Measurements from ENCODE around the gene TRIM36.
A peak's percentile ranks its signal among the peaks of the same experiment; 100 is the strongest.

The TRIM36 gene

DNA sequence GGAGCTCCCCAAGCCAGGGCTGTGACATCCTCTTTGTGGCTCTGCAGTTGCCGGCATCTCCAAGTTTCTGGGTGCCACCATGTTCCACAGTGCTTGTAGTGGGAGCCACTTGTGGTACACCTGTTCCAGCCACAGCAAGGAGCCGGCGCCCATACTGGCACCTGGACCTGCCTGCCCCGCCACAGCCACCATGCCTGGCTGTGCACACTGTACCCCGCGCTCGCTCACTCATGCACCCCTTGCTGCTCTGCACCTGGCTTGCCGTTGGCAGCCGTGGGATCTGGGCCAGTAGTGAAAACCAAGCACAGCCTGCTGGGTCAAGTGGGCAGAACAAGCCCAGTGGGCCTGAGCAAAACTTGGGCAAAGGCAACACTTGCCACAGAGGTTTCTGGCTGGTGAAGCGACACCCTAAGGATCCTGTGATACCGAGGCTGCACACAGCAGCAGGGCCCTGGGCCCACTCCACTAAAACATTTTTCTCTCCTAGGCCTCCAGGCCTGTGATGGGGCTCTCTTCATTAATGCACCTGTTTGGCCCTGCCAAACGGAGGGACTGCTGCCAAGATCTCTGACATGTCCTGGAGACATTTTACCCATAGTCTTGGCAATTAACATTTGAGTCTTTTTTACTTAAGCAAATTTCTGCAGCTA, 2.8 kb downstream of the TRIM36 start:
- DNase-seq, result no peak

- no peak for DNase-seq
Observed at GRCh38 chr5:115165790-115166189, 3.9 kb downstream of the TRIM36 start.

GRCh38 chr5:115160975-115161475, 8.7 kb downstream of the TRIM36 start:
- DNase-seq, result no peak

GRCh38 chr5:115151208-115151805, 18.4 kb downstream of the TRIM36 start:
- no peak for DNase-seq

DNA sequence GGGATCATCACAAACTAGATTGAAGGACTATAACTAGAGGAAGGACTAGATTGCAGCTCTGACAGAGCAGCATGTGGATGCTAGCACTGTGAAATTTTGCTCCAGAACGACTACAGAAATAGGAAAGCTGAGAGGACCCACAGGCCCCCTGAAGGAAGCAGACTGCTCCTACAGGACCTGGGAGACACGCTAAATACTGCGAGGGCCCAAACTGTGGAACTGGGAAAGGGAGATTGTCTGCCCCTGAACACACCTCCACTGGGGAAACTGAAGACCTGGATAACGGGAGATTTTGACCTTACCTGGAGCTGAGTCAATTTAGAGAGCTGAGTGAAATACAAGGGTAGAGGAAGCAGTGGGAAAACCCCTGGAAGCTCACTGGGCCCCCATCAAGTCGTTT, 19.2 kb downstream of the TRIM36 start:
- DNase-seq, result no peak

DNA sequence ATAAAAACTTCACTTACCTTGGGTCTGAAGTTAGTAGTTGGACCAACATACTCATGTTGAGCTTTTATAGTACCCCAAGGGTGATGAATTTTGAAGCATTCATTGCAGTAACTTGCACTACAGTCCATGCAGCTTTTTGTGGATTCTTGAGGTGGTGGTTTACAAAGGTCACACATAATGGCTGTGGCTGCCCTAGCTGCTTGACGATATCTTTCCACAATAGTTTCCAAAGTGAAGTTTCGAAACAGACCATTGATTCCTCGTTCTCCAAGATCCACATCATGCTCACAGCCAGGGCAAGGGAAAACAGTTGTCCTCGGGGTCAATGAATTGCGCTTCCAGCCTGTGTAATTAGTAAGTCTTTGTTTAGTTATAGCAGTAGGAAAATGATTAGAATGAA, 22.7 kb downstream of the TRIM36 start:
- no peak for DNase-seq

DNA sequence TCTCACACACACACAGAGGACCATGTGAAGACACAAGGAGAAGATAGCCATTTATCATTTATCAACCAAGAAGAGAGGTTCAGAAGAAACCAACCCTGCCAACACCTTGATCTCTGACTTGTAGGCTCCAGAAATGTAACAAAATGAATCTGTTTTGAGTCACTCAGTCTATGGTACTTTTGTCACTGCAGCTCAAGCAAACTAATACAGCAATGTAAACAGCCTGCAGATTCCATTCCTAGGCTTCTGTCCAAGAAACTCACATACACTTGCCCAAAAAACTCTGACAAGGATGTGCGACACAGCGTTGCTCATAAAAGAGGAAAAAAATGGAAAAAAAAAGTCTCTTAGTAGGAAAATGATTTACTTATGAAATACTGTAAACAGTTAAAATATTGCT, 33.4 kb downstream of the TRIM36 start:
- DNase-seq, result no peak

DNA sequence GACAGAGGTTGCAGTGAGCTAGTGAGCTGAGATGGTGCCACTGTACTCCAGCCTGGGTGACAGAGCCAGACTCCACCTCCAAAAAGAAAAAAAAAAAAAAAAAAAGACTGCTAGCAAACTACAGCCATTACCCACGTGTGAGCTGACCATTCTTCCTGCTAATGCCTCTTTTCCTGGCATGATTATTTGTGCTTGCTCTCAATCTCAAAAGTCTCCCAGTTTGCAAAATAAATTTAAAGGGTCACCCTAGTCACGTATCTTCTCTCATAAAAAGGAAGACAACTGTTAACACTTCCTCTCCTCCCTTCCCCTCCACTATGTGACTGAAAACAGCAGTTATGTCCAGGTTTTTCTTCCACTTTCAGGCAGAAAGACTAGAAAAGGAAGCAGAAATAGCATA, 37.2 kb downstream of the TRIM36 start:
- DNase-seq, result no peak

GRCh38 chr5:115126303-115126702, 43.4 kb downstream of the TRIM36 start:
- DNase-seq, result peak; percentile 2

DNA sequence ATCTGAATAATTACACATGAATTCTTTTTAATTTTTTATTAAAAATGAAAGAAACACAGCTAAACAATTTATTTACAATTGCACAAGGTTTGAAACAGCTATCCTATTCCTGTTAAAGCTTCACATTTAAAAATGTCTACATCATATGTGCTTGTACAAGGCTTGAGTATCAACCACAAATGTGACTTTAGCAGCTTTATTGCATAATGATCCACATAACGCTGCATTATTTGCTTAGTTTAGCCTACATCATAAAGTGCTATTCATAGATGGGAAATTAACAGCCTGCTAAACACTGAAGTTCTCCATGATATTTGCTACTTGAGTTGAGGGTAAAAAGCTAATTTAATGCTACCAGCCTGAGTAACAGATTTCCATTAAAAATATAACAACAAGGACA, 45.0 kb downstream of the TRIM36 start:
- no peak for DNase-seq

GRCh38 chr5:115116001-115116400, 53.7 kb downstream of the TRIM36 start:
- no peak for DNase-seq

- DNase-seq, result no peak
Observed at GRCh38 chr5:115109840-115110239, 59.9 kb downstream of the TRIM36 start.

- DNase-seq, result no peak
Observed at GRCh38 chr5:115109356-115109755, 60.4 kb downstream of the TRIM36 start.

DNA sequence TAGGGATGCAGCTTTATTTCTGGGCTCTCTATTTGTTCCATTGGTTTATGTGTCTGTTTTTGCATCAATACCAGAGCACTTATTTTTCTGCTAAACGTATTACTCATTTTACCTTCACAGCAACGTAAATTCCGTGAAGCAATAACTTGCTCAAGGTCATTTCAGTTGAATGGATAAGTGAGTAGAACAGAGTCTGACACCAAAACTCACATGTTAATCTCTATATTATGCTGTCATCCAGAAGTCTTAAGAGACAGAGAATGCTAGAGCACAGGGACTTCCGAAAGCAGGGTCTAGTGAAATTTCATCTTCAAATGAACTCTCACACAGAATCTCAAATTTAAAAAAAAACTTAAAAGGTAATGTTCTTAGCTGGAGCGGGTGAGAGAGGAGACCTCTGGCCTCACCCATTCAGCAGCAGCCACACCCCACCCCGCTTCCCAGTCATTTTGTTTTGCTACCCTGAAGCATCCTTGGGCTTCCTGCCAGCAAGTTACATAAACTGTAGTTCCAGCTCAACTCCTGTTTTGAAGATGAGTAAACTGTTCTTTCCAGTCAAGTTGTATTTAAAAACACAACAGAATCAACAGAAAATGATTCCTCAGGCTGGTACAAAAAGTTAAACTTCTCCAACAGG, 69.3 kb downstream of the TRIM36 start:
- peak; percentile 10 for DNase-seq

GRCh38 chr5:115098041-115098702, 71.5 kb downstream of the TRIM36 start:
- DNase-seq, result peak; percentile 54

DNA sequence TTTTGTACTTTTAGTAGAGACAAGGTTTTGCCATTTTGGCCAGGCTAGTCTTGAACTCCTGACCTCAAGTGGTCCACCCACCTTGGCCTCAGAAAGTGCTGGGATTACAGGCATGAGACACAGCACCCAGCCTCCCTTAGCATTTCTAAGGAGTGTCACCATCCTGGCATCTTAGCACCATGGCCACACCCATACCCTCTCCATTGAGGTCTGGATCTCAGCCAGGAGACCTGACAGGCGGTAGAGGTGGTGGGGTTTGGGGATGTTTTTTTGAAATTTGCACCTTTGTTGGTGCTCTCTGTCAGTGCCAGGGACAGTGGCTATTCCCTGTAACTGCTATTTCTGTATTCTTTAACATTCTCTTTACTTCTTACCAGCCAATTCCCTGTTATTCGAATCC, 72.5 kb downstream of the TRIM36 start:
- no peak for DNase-seq

DNA sequence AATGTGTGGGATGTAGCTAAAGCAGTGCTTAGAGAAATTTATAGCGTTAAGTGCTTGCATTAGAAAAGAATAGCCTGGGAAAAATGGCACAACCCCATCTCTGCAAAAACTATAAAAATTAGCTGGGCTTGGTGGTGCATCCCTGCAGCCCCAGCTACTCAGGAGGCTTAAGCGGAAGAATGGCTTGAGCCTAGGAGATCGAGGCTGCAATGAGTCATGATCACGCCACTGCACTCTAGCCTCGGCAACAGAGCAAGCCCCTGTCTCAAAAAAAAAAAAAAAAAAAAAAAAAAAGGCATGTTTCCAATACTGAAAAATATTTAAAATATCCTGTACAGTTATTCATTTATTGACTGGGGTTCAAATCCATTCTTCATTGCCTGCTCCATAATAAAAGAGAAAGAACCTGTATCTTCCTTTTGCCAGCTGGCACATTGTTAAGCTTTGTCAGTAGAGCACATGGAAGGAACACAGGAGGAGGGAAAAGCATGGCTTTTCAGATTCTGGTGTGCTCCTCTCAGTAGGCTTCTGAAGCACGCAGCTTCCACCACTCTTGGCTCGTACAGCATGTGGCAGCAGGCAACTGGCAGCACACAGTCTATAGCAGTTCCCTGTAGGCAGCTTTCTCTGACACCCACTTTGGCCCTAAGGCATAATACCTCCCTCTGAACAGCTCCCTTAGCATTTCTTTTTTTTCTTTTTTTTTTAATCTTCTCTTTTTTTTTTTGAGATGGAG, 73.5 kb downstream of the TRIM36 start:
- DNase-seq, result peak; percentile 11

DNA sequence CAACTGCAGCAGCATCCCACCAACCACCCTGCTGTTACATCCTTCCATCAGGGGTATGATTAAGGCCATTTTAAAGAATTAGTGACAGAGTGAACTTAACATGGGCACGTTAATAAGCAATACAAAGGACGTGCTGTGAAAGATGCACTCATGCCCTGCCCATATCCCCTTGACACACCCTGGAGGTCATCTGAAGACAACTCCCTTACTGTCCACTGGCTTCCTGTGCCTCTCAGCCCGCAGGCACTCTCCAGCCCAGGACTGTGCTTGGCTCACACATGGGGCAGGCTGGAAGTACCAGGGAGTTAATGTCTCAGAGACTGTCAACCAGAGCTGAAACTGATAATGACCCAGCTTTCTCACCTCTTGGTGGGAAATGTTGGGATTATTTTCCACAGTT, 81.8 kb downstream of the TRIM36 start:
- no peak for DNase-seq

GRCh38 chr5:115086473-115086872, 83.2 kb downstream of the TRIM36 start:
- DNase-seq, result no peak

- DNase-seq, result no peak
Observed at GRCh38 chr5:115084246-115084793, 85.4 kb downstream of the TRIM36 start.

DNA sequence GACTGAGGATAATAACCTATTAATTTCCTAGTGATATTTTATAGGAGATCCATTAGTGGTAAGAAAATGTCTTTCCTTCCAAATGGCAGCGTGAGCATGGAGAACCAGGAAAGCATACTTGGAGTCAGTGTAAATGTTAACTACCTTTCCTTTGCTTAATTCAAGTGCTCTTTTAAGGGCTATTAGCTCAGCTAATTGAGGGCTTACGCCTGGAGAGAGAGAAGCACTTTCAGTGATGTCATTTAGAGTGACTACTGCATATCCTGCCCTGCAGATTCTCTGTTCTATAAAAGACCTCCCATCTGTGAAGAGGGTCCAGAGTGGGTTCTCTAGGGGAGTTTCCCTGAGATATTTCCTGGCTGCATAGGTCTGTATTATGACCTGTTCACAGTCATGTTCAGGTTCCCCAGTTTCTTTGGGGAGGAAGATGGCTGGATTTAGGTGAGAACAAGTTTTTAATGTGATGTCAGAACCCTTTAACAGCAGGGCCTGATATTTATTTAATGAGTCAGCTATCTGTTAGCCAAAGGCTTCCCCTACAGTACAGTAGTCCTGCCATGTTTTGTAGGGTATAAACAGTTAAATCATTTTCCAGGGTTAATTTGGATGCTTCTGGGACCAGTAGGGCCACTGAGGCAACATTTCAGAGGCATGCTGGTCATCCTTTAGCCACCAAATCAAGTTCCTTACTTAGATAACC, 89.6 kb downstream of the TRIM36 start:
- no peak for DNase-seq
